Cardiac muscle cell (in vitro differentiated cells and primary cell): ENCODE results near the gene PDE4B. TPM values are rescaled to one million over a fixed set of nuclear protein-coding genes. Genes with fewer than 3 reads are reported as not detected.

Experiments
- DNase-seq, 2 donors: peaks; one replicate each; pipeline versions ENCODE4 v3.0.0 to v3.0.0-alpha.2; 2010 to 2017; ENCODE audit warnings: low read depth in 1 of 2, low spot score in 1 of 2
- H3K27ac ChIP-seq: fragments of 200-600 bp; sonication (generic); 2 replicates; pipeline ENCODE4 v1.5.1; 2016
- H3K27me3 ChIP-seq: fragments of 200-600 bp; sonication (generic); 2 replicates; pipeline ENCODE4 v1.6.0; 2016; ENCODE audit warnings: control low read depth
- H3K36me3 ChIP-seq: fragments of 200-600 bp; sonication (generic); 2 replicates; pipeline ENCODE4 v1.5.1; 2016; ENCODE audit warnings: control low read depth
- H3K4me1 ChIP-seq: fragments of 200-600 bp; sonication (generic); 2 replicates; pipeline ENCODE4 v1.8.1; 2017; ENCODE audit warnings: low read depth, mild to moderate bottlenecking, mixed run types
- H3K4me3 ChIP-seq: fragments of 200-600 bp; sonication (generic); 2 replicates; pipeline ENCODE4 v1.5.1; 2016; ENCODE audit warnings: mild to moderate bottlenecking
- H3K9me3 ChIP-seq: fragments of 200-600 bp; sonication (generic); 2 replicates; pipeline ENCODE4 v1.5.1; 2017; ENCODE audit warnings: low read depth, mild to moderate bottlenecking, control low read depth
- polyA plus RNA-seq: library from polyadenylated mRNA; unstranded; fragments of >200 nt; fragmentation: Nextera tagmentation; extraction: Ambion mirVana; gene quantifications from 2 replicates; pipeline ENCODE4 v1.2.1, GENCODE V29; 2016
- total RNA-seq: library from RNA; depleted of rRNA; stranded (reverse); fragments of >200 nt; gene quantifications from 2 replicates; pipeline ENCODE4 v1.2.3, GENCODE V29; 2016
- TF ChIP-seq, protein P1 (sequence below): IDR thresholded peaks from 2 replicates; pipeline ENCODE4 v1.5.1; 2012; ENCODE audit warnings: low read depth, mild to moderate bottlenecking, low read length

The PDE4B gene
- total and polyA plus RNA-seq, 2 experiments from 2014 or later, result 0.65 to 3.9 TPM

DNA sequence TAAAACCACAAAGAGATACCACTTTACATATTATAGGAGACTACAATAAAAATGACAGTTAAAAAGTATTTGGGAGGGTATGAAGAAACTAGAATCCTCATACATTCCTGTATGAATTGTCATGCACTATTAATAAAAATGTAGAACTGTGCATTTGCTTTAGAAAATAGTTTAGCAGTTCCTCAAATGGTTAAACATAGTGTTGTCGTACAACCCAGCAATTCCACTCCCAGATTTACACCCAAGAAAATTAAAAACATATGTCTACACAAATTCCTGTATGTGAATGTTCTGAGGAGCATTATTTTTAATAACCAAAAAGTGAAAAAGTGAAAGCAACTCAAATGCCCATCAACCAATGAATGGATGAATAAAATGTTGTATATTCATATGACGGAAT, 23.1 kb upstream of the PDE4B start:
- H3K4me1 ChIP-seq, result no peaks in the 10 kb centered on the region
- H3K9me3 ChIP-seq, result no peaks in the 10 kb centered on the region
- H3K4me3 ChIP-seq, result no peak overlapping the region
- H3K36me3 ChIP-seq, result no peaks in the 10 kb centered on the region
- TF ChIP-seq, protein P1, sequence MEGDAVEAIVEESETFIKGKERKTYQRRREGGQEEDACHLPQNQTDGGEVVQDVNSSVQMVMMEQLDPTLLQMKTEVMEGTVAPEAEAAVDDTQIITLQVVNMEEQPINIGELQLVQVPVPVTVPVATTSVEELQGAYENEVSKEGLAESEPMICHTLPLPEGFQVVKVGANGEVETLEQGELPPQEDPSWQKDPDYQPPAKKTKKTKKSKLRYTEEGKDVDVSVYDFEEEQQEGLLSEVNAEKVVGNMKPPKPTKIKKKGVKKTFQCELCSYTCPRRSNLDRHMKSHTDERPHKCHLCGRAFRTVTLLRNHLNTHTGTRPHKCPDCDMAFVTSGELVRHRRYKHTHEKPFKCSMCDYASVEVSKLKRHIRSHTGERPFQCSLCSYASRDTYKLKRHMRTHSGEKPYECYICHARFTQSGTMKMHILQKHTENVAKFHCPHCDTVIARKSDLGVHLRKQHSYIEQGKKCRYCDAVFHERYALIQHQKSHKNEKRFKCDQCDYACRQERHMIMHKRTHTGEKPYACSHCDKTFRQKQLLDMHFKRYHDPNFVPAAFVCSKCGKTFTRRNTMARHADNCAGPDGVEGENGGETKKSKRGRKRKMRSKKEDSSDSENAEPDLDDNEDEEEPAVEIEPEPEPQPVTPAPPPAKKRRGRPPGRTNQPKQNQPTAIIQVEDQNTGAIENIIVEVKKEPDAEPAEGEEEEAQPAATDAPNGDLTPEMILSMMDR, result no peak
- no peaks in the 10 kb centered on the region for H3K27me3 ChIP-seq
- DNase-seq, result no peak
- no peak overlapping the region for H3K27ac ChIP-seq

DNA sequence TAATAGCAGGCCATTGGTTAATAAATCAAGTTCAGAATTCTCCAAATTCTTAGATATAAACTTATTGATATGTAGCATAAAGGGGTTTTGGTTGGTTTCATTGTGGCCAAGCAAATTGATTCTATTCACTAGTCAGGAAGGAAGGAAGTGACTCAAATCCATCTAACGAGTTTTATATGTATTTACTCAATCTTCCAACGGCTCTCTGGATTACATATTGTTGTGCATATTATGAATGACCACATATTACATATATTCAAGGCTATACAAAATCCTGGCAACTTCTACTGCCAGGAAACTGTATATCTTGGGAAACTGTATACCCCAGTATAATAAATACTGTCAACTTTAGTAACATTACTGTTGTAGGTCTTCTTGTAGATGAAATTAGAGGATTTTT, 20.1 kb upstream of the PDE4B start:
- Histone ChIP-seq H3K4me1 (no peaks in the 10 kb centered on the region), H3K9me3 (no peaks in the 10 kb centered on the region), H3K27me3 (no peaks in the 10 kb centered on the region), H3K36me3 (no peaks in the 10 kb centered on the region), H3K27ac (no peak overlapping the region), H3K4me3 (no peak overlapping the region)
- no peak for DNase-seq
- TF ChIP-seq, protein P1, result no peak

DNA sequence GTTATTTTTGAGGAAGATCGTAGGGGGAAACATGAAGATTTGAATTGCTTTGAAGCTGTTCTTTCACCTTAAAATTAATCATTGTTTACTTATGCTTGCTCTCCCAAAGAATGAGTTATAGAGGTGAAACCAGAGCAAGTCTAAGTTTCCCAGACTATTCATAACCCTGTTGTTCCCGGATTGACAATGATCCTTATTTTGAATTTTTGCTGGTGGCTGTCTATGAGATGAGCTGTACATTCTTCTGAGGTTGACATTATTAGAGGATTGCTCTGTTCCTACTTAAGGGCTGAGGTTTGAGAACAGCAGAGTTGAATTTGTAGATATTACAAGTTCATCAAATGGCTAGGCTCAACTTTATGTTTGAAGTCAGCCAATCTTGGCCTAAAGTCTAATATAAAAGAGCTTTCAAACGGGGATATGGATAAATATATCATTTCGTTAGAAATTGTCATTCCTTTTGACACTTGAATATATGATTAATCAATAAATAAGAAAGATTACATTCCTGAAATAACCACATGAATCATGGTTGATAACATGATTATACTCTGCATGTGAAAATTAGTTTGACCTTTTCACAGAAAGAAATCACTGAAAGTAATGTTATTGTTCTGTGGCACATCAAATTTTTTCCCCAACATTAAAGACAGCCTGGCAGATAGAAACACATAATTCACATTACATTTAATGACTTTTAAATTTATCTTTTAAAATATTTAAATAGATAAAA, 19.1 kb upstream of the PDE4B start:
- Histone ChIP-seq H3K9me3 (no peaks in the 10 kb centered on the region), H3K27ac (no peak overlapping the region), H3K36me3 (no peaks in the 10 kb centered on the region), H3K4me3 (no peak overlapping the region), H3K27me3 (no peaks in the 10 kb centered on the region), H3K4me1 (no peaks in the 10 kb centered on the region)
- DNase-seq, result no peak
- TF ChIP-seq, protein P1, result no peak

DNA sequence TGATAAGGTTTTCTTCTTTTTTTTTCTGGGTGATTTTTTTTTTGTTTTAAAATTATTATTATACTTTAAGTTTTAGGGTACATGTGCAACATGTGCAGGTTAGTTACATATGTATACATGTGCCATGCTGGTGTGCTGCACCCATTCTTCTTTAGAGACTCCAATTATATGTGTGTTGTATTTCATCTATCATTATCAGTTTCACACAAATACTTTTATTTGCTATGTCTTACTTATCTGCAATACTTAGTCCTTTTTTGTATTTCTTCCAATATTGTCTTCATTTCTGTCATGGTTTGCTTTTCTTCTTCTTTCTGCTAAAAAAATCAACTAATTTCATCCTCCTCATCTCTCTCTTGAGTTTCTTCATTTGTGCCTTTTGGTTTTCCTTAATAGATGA, 3.9 kb upstream of the PDE4B start:
- TF ChIP-seq, protein P1, result no peak
- DNase-seq, result no peak
- Histone ChIP-seq H3K4me1 (no peaks in the 10 kb centered on the region), H3K27me3 (peaks cover 40% of the 10 kb centered on the region), H3K36me3 (no peaks in the 10 kb centered on the region), H3K9me3 (no peaks in the 10 kb centered on the region), H3K27ac (no peak overlapping the region), H3K4me3 (no peak overlapping the region)

DNA sequence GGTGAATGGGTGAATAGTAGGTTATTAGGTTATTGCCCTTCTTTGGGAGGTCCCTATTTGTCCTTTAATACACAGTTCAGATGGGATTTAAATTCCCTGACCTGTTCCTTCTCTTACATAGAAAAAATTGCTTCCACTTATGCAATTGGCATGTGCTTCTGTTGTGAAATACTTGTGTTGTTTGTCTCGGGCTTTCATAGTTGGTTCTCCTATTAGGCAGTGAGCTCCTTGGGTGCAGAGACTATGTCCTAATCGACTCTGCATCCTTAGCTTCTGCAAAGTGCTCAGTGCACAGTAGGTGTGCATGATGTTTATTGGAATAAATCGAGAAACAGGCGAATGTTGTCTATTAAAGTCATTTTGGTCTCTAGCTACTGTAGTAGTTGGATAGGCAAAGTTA, 1.3 kb upstream of the PDE4B start:
- Histone ChIP-seq H3K9me3 (no peaks in the 10 kb centered on the region), H3K36me3 (no peaks in the 10 kb centered on the region), H3K4me1 (no peaks in the 10 kb centered on the region), H3K27ac (no peak overlapping the region), H3K4me3 (no peak overlapping the region), H3K27me3 (peaks cover 66% of the 10 kb centered on the region)
- DNase-seq, result peak in 1 of 2 donors; percentile 60
- TF ChIP-seq, protein P1, result no peak
